ENCODE measurements around the gene NLGN1. TPM values are rescaled to one million over a fixed set of nuclear protein-coding genes. Genes with fewer than 3 reads are reported as not detected.

The NLGN1 gene
- total RNA-seq, 1 donor from 2014 or later: not detected

DNA sequence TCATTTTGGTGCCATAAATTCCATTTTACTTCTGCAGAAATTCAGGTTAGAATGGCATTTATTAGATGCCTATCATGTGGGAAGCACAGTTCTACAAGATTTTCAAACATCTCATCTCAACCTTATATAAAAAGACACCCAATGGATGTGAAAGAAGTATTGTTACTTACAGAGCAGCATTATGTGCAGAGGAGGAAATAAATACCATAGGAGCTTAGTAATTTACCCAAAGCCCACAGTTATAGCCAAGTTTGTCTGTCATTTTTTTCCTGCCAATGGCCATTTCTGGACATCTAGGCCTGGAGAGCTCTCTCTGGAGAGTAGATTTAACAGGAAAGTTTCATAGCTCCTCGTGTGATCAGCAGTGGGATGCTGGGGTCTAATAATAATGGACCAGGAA, 802.2 kb downstream of the NLGN1 start:
- peaks cover 4% of the 10 kb centered on the region for H3K9me3 Mint-ChIP-seq
- CTCF ChIA-PET: no interaction called here

DNA sequence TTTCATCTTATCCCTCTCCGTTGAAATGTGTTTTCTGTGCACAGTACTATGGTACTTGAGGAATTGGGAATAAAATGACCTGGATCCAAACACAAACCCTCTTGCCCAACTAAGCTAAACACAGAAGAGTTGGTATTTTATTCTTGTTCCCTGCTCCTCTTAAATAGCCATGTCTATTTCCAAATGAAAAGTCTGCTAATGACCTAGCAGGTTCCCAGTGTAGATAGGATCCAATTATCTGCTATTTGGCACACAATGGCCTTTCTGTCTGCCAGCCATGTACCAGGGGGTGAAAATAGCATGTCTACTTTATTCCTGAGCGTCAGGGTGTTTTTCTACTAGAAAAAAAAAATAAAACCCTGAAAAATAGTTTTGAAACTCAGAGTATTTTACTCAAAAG, 804.6 kb downstream of the NLGN1 start:
- POLR2A ChIA-PET: no interaction called here
- DNase-seq (no peak), ATAC-seq (ENCODE audit: low read depth) (no peak)
- H3K4me3 Mint-ChIP-seq: no peak overlapping the region
- intact Hi-C loops (cut with micrococcal nuclease): no loop called here
- no peak overlapping the region for H3K27ac Mint-ChIP-seq
- H3K9me3 Mint-ChIP-seq: peaks cover 4% of the 10 kb centered on the region
- H3K27me3 Mint-ChIP-seq: no peaks in the 10 kb centered on the region
- CTCF ChIA-PET: no interaction called here
- H3K4me1 Mint-ChIP-seq: no peaks in the 10 kb centered on the region
- no peaks in the 10 kb centered on the region for H3K36me3 Mint-ChIP-seq (ENCODE audit: low read depth)
- TF ChIP-seq, protein P1, sequence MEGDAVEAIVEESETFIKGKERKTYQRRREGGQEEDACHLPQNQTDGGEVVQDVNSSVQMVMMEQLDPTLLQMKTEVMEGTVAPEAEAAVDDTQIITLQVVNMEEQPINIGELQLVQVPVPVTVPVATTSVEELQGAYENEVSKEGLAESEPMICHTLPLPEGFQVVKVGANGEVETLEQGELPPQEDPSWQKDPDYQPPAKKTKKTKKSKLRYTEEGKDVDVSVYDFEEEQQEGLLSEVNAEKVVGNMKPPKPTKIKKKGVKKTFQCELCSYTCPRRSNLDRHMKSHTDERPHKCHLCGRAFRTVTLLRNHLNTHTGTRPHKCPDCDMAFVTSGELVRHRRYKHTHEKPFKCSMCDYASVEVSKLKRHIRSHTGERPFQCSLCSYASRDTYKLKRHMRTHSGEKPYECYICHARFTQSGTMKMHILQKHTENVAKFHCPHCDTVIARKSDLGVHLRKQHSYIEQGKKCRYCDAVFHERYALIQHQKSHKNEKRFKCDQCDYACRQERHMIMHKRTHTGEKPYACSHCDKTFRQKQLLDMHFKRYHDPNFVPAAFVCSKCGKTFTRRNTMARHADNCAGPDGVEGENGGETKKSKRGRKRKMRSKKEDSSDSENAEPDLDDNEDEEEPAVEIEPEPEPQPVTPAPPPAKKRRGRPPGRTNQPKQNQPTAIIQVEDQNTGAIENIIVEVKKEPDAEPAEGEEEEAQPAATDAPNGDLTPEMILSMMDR (IDR thresholded peaks at IDR 0.05): no peak

More for the DNA sequence above, 802.2 kb downstream of the NLGN1 start:
- H3K27me3 Mint-ChIP-seq: no peaks in the 10 kb centered on the region
- H3K4me3 Mint-ChIP-seq: no peak overlapping the region
- intact Hi-C loops (cut with micrococcal nuclease): no loop called here
- ATAC-seq (ENCODE audit: low read depth) (no peak), DNase-seq (no peak)
- POLR2A ChIA-PET: no interaction called here
- H3K4me1 Mint-ChIP-seq: no peaks in the 10 kb centered on the region
- TF ChIP-seq, protein P1 (IDR thresholded peaks at IDR 0.05): no peak
- no peak overlapping the region for H3K27ac Mint-ChIP-seq
- H3K36me3 Mint-ChIP-seq (ENCODE audit: low read depth): no peaks in the 10 kb centered on the region

DNA sequence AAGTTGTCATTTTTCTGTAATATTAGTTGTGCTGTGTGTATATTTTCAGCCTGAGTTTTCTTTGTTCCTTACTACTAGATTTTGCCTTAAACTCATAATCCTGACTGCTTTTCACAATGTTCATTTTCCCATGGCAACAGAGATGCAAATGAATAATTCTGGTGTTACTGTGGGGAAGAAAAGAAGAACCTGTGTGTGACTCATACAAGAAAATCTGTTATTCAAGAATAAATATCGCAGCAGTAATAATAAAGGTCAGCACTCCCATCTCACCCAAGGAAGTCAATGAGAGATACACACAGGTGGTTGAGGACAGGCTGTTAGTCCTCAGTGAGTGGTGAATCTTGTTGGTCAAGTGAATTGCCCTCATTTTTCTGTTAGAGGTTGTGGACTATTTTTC, 805.0 kb downstream of the NLGN1 start:
- ATAC-seq (ENCODE audit: low read depth): no peak
- TF ChIP-seq, protein P1 (IDR thresholded peaks at IDR 0.05): no peak
- no peak for DNase-seq
- POLR2A ChIA-PET: no interaction called here
- H3K4me3 Mint-ChIP-seq: no peak overlapping the region
- CTCF ChIA-PET: no interaction called here
- H3K27me3 Mint-ChIP-seq: no peaks in the 10 kb centered on the region
- no peaks in the 10 kb centered on the region for H3K36me3 Mint-ChIP-seq (ENCODE audit: low read depth)
- H3K9me3 Mint-ChIP-seq: peaks cover 4% of the 10 kb centered on the region
- H3K4me1 Mint-ChIP-seq: no peaks in the 10 kb centered on the region
- H3K27ac Mint-ChIP-seq: no peak overlapping the region
- intact Hi-C loops (cut with micrococcal nuclease): no loop called here

DNA sequence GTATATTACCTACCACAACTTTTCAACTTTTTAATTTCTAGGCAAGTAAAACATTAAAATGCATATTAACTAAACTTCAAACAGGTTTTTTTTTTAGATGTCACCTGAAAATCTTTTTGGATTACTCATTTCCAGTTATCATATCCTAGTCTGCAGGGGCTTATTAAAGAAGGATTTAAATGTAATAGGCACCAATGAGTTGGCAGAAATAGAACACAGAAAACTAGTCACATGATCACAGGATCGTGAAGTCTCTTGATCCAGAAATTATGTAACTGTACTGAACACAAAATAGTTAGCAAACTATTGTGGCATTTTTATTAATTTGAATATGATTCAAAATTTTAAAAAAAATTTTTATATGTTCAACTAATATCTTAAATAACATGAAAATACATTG, 807.2 kb downstream of the NLGN1 start:
- peaks cover 2% of the 10 kb centered on the region for H3K9me3 Mint-ChIP-seq
- no peaks in the 10 kb centered on the region for H3K36me3 Mint-ChIP-seq (ENCODE audit: low read depth)
- no peaks in the 10 kb centered on the region for H3K27me3 Mint-ChIP-seq
- no peak overlapping the region for H3K4me3 Mint-ChIP-seq
- DNase-seq: no peak
- no peak overlapping the region for H3K27ac Mint-ChIP-seq
- ChIA-PET CTCF (no interaction called here), POLR2A (no interaction called here)
- TF ChIP-seq, protein P1 (IDR thresholded peaks at IDR 0.05): no peak
- H3K4me1 Mint-ChIP-seq: no peaks in the 10 kb centered on the region
- no peak for ATAC-seq (ENCODE audit: low read depth)
- intact Hi-C loops (cut with micrococcal nuclease): no loop called here

DNA sequence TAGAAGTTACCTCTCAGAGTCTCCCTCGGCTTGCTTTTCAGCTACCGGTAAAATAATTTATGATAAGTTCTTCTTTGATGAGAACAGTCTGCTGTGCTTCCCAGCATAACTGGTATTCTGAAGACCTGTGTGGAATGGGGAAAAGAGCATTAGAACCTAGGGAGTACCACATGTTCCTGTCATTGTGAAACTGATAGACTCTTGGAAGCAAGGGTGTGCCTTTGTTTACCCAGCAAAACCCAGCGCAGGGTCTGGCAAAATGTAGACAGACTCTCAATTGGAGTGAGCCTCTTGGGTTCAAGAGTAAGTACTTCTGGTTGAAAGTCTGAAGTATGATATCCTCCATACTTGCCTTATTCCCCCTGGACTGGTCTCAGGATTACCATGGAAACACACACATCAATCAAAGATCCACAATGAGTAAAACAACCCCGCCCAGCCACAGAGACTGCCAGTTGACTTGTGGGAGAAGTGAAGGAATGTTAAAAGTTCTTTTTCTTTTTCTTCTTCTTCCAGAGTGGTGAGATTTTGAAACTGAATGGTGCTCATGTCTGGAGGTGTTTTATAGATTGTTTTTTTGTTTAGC, 809.2 kb downstream of the NLGN1 start:
- no peak for DNase-seq
- intact Hi-C loops (cut with micrococcal nuclease): no loop called here
- Mint-ChIP-seq H3K4me3 (no peak overlapping the region), H3K27me3 (no peaks in the 10 kb centered on the region), H3K27ac (no peak overlapping the region), H3K36me3 (ENCODE audit: low read depth) (no peaks in the 10 kb centered on the region), H3K9me3 (peaks cover 2% of the 10 kb centered on the region), H3K4me1 (no peaks in the 10 kb centered on the region)
- no peak for ATAC-seq (ENCODE audit: low read depth)
- CTCF ChIA-PET: no interaction called here
- POLR2A ChIA-PET: no interaction called here
- TF ChIP-seq, protein P1 (IDR thresholded peaks at IDR 0.05): no peak

Data from activated B cell treated with CpG ODN at 0.5 μM for 24 hours (primary cell).